GM19372 (cell line): ENCODE results near the gene AHSA1.

Source experiments
- ATAC-seq: cut with Tn5 transposase; IDR thresholded peaks from one replicate; pipeline ENCODE4 v1.9.1; 2021; ENCODE audit warnings: mild to moderate bottlenecking, low read depth, moderate library complexity; ENCODE audit not compliant: unreplicated experiment

Gene AHSA1

GRCh38 chr14:77470224-77470870 lies 12.5 kb downstream of the AHSA1 start:
- no peak for ATAC-seq

- no peak for ATAC-seq
Observed at GRCh38 chr14:77473921-77474320, 16.0 kb downstream of the AHSA1 start.

GRCh38 chr14:77474479-77475177 lies 16.7 kb downstream of the AHSA1 start:
- no peak for ATAC-seq

GRCh38 chr14:77475432-77476115 lies 17.7 kb downstream of the AHSA1 start:
- ATAC-seq, result no peak

- ATAC-seq, result no peak
Observed at GRCh38 chr14:77478029-77478428, 20.1 kb downstream of the AHSA1 start.

GRCh38 chr14:77478796-77479195 lies 20.9 kb downstream of the AHSA1 start:
- peak; percentile 96 for ATAC-seq

GRCh38 chr14:77482422-77482821 lies 24.5 kb downstream of the AHSA1 start:
- ATAC-seq, result no peak

- ATAC-seq, result no peak
Observed at GRCh38 chr14:77485256-77485655, 27.4 kb downstream of the AHSA1 start.

- ATAC-seq, result no peak
Observed at GRCh38 chr14:77485901-77486678, 28.2 kb downstream of the AHSA1 start.

GRCh38 chr14:77488558-77488957 lies 30.7 kb downstream of the AHSA1 start:
- ATAC-seq, result no peak

- ATAC-seq, result no peak
Observed at GRCh38 chr14:77489041-77489440, 31.1 kb downstream of the AHSA1 start.

GRCh38 chr14:77490347-77490986 lies 32.6 kb downstream of the AHSA1 start:
- no peak for ATAC-seq

GRCh38 chr14:77491056-77491455 lies 33.2 kb downstream of the AHSA1 start:
- no peak for ATAC-seq

GRCh38 chr14:77495334-77495733 lies 37.4 kb downstream of the AHSA1 start:
- no peak for ATAC-seq

GRCh38 chr14:77498120-77498979 lies 40.5 kb downstream of the AHSA1 start, which contains the start of gene ISM2:
Gene ISM2, minus strand, starts transcription at chr14:77498816. Its CDS starts 23 bp downstream, at chr14:77498793.
- ATAC-seq, result peak; percentile 58

GRCh38 chr14:77498984-77499527 lies 41.2 kb downstream of the AHSA1 start:
- ATAC-seq, result peak; percentile 33

GRCh38 chr14:77502109-77502782 lies 44.4 kb downstream of the AHSA1 start:
- no peak for ATAC-seq

- ATAC-seq, result no peak
Observed at GRCh38 chr14:77503138-77503537, 45.2 kb downstream of the AHSA1 start.

GRCh38 chr14:77505031-77505430 lies 47.1 kb downstream of the AHSA1 start:
- ATAC-seq, result no peak
